A549 (cell line): ENCODE data around the gene GTF2B.

Source experiments
- CBX8 ChIP-seq: fragments of 200-600 bp; sonication (generic); IDR thresholded peaks from 2 replicates; pipeline ENCODE4 v1.6.1; 2016
- HOXA7 ChIP-seq: fragments of 250-450 bp; sonication (Bioruptor Pico); IDR thresholded peaks from 2 replicates; pipeline ENCODE4 v1.5.0; 2020; ENCODE audit warnings: mild to moderate bottlenecking, moderate library complexity
- MAZ ChIP-seq: fragments of 150-350 bp; IDR thresholded peaks from 2 replicates; pipeline ENCODE4 v1.6.1; 2014; ENCODE audit warnings: antibody characterized with exemption, low read depth, low read length, borderline replicate concordance
- POLR2A ChIP-seq: IDR thresholded peaks from 2 replicates; pipeline ENCODE4 v1.6.1; 2012; ENCODE audit warnings: mild to moderate bottlenecking, low read length
- ZNF302 ChIP-seq: fragments of 250-450 bp; sonication (Bioruptor Pico); IDR thresholded peaks from 2 replicates; pipeline ENCODE4 v1.9.0; 2021; ENCODE audit warnings: inconsistent platforms, mild to moderate bottlenecking, moderate library complexity
- TF ChIP-seq, protein P1 (sequence below): fragments of >200 bp; sonication (Bioruptor Twin); formaldehyde crosslinking; IDR thresholded peaks from 3 replicates; pipeline ENCODE4 v1.5.1; 2016
- TF ChIP-seq, protein P2 (sequence below): fragments of 450-650 bp; IDR thresholded peaks from 2 replicates; pipeline ENCODE4 v1.6.1; 2014; ENCODE audit warnings: antibody characterized with exemption

DNA sequence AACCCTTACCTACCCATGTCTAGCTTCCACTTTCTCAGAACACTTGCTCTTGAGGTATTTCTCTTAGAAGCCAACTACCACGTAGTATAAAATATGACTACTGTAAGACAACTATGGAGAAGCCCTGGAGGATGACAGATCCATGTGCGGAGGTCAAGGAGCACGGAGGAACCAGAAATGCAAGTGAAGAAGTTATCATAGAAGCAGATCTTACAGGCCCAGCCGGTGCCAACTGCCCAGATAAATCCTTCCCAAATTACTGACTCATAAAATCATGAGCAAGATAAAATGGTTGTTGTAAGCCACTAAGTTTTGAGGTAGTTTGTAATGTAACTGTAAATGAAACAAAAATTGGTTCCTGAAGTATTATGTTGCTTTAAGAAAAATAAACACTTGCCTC is 12.6 kb downstream of the GTF2B start:
- TF ChIP-seq POLR2A = no peak
- no peak for TF ChIP-seq ZNF302 (CRISPR knock-in tag)
- no peak for TF ChIP-seq HOXA7 (CRISPR knock-in tag)
- TF ChIP-seq, protein P1, sequence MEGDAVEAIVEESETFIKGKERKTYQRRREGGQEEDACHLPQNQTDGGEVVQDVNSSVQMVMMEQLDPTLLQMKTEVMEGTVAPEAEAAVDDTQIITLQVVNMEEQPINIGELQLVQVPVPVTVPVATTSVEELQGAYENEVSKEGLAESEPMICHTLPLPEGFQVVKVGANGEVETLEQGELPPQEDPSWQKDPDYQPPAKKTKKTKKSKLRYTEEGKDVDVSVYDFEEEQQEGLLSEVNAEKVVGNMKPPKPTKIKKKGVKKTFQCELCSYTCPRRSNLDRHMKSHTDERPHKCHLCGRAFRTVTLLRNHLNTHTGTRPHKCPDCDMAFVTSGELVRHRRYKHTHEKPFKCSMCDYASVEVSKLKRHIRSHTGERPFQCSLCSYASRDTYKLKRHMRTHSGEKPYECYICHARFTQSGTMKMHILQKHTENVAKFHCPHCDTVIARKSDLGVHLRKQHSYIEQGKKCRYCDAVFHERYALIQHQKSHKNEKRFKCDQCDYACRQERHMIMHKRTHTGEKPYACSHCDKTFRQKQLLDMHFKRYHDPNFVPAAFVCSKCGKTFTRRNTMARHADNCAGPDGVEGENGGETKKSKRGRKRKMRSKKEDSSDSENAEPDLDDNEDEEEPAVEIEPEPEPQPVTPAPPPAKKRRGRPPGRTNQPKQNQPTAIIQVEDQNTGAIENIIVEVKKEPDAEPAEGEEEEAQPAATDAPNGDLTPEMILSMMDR = no peak
- no peak for TF ChIP-seq MAZ
- no peak for TF ChIP-seq CBX8
- TF ChIP-seq, protein P2, sequence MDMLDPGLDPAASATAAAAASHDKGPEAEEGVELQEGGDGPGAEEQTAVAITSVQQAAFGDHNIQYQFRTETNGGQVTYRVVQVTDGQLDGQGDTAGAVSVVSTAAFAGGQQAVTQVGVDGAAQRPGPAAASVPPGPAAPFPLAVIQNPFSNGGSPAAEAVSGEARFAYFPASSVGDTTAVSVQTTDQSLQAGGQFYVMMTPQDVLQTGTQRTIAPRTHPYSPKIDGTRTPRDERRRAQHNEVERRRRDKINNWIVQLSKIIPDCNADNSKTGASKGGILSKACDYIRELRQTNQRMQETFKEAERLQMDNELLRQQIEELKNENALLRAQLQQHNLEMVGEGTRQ = no peak
